ENCODE data around the gene RPS15A.
"Not testable (repeated sequence)": the region's sequence is repeated elsewhere in the genome, so short reads cannot be mapped to it uniquely, and the experiment has no call there.

The RPS15A gene

GRCh38 chr16:18796377-18796776, 6.2 kb upstream of the RPS15A start:
- no peak for DNase-seq

GRCh38 chr16:18792836-18793433, 2.8 kb upstream of the RPS15A start:
- DNase-seq = no peak

- no peak for DNase-seq
Observed at GRCh38 chr16:18789515-18789849, 652 bp downstream of the RPS15A start.

GRCh38 chr16:18788828-18789514, 1.2 kb downstream of the RPS15A start:
- peak; percentile 33 for DNase-seq

GRCh38 chr16:18784917-18785623, 5.1 kb downstream of the RPS15A start:
- DNase-seq = no peak

GRCh38 chr16:18783430-18784341, 6.4 kb downstream of the RPS15A start:
- no peak for DNase-seq

- DNase-seq = no peak
Observed at GRCh38 chr16:18782697-18783429, 7.3 kb downstream of the RPS15A start.

GRCh38 chr16:18781232-18781631, 8.9 kb downstream of the RPS15A start:
- not testable (repeated sequence) for DNase-seq

GRCh38 chr16:18780460-18781026, 9.6 kb downstream of the RPS15A start:
- peak; percentile 8 for DNase-seq

- DNase-seq = not testable (repeated sequence)
Observed at GRCh38 chr16:18777664-18778063, 12.5 kb downstream of the RPS15A start.

GRCh38 chr16:18776334-18776733, 13.8 kb downstream of the RPS15A start:
- DNase-seq = not testable (repeated sequence)

GRCh38 chr16:18774651-18775050, 15.5 kb downstream of the RPS15A start:
- DNase-seq = not testable (repeated sequence)

GRCh38 chr16:18772171-18772570, 18.0 kb downstream of the RPS15A start:
- not testable (repeated sequence) for DNase-seq

- DNase-seq = not testable (repeated sequence)
Observed at GRCh38 chr16:18770336-18770962, 19.7 kb downstream of the RPS15A start.

- not testable (repeated sequence) for DNase-seq
Observed at GRCh38 chr16:18767217-18767616, 22.9 kb downstream of the RPS15A start.

- not testable (repeated sequence) for DNase-seq
Observed at GRCh38 chr16:18762713-18763112, 27.4 kb downstream of the RPS15A start.

- peak; percentile 52 for DNase-seq
Observed at GRCh38 chr16:18759598-18760520, 30.3 kb downstream of the RPS15A start.

- not testable (repeated sequence) for DNase-seq
Observed at GRCh38 chr16:18757960-18758660, 32.0 kb downstream of the RPS15A start.

GRCh38 chr16:18756639-18757038, 33.5 kb downstream of the RPS15A start:
- not testable (repeated sequence) for DNase-seq

GRCh38 chr16:18742870-18743269, 47.3 kb downstream of the RPS15A start:
- not testable (repeated sequence) for DNase-seq

All from DMS53 (cell line).